D721Med (cell line): ENCODE results near the gene ARMH2.
"Not testable (repeated sequence)": the region's sequence is repeated elsewhere in the genome, so short reads cannot be mapped to it uniquely, and the experiment has no call there.

Experiments used
- DNase-seq: peaks from one replicate; pipeline ENCODE4 v3.0.0; 2011; ENCODE audit warnings: low spot score; ENCODE audit not compliant: insufficient read length
- FAIRE-seq: peaks from 2 replicates; lab custom pipeline; 2011; peaks lifted over from hg19 to GRCh38; lab: Jason Lieb, UNC
- CTCF ChIP-seq: IDR thresholded peaks from 2 replicates; pipeline ENCODE4 v1.5.1; 2012; ENCODE audit warnings: mild to moderate bottlenecking, control low read depth; ENCODE audit not compliant: insufficient read depth; ENCODE audit errors: missing control alignments

Gene ARMH2

GRCh38 chr6:24766680-24767462 lies 31.8 kb downstream of the ARMH2 start:
- DNase-seq: no peak
- TF ChIP-seq CTCF: peak; percentile 54
- no peak for FAIRE-seq

- not testable (repeated sequence) for FAIRE-seq, DNase-seq
Observed at GRCh38 chr6:24765968-24766367, 32.7 kb downstream of the ARMH2 start.

- FAIRE-seq, DNase-seq: not testable (repeated sequence)
Observed at GRCh38 chr6:24764833-24765828, 33.6 kb downstream of the ARMH2 start.

GRCh38 chr6:24763578-24763977 lies 35.1 kb downstream of the ARMH2 start:
- TF ChIP-seq CTCF: no peak
- no peak for FAIRE-seq

GRCh38 chr6:24761851-24762250 lies 36.9 kb downstream of the ARMH2 start:
- no peak for DNase-seq
- no peak for TF ChIP-seq CTCF
- no peak for FAIRE-seq

More at GRCh38 chr6:24763578-24763977, 35.1 kb downstream of the ARMH2 start:
- DNase-seq: no peak

- no peak for DNase-seq
- TF ChIP-seq CTCF: no peak
Observed at GRCh38 chr6:24761193-24761835, 37.4 kb downstream of the ARMH2 start.

GRCh38 chr6:24760210-24760609 lies 38.5 kb downstream of the ARMH2 start:
- TF ChIP-seq CTCF: no peak
- DNase-seq: no peak
- FAIRE-seq: no peak

More at GRCh38 chr6:24761193-24761835, 37.4 kb downstream of the ARMH2 start:
- no peak for FAIRE-seq
